HG02588 (cell line): ENCODE measurements around the gene ATP5MC2.
"Not testable (repeated sequence)": the region's sequence is repeated elsewhere in the genome, so short reads cannot be mapped to it uniquely, and the experiment has no call there.

Source experiments
- ATAC-seq: cut with Tn5 transposase; IDR thresholded peaks from one replicate; pipeline ENCODE4 v1.9.1; 2021; ENCODE audit warnings: mild to moderate bottlenecking, moderate library complexity; ENCODE audit not compliant: unreplicated experiment

Gene ATP5MC2

DNA sequence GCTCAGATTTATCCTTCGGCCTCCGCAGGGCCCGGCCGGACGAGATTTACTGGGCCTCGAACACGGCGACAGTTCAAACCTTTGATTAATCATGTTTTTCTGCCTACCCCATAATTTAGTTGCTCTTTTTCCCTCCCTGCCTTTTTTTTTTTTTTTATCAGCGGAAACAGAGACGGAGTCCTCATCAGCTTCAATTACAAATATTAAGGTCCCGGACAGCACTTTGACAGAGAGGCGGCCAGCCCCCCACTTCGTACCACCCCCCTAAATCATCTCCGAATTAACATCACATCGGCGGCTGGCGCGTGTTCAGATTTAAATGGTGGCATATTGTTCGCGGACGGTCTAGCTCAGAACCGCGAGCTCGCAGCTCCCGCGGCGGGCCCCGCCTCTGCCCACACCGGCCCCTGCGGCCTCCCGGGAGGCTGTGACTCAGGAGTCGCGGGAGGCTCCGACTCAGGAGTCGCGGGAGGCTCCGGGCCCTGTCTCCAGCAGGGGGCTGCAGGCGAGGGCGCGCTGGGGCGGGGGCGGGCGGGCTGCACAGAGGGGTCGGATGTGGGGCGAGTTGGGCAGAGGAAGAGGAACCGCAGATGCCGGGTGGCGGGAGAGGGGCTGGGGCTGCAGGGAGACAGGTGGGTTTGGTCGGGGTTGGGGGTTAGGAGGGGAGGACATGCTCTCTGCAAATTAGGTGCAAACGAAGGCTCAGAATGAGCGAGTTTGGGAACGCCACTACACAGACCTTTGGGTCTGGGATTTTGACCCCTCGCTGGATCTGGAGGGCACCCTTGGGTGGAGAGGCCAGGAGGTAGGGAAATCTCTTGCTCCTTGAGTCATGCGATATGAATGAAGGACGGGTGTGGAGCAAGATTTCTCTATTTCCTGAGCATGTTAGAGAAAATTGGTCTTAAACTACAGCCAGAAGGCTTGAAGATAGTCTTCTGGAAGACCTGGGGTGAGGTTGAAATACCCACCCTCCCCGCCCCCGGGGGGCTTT lies 19.6 kb upstream of the ATP5MC2 start:
- no peak for ATAC-seq

DNA sequence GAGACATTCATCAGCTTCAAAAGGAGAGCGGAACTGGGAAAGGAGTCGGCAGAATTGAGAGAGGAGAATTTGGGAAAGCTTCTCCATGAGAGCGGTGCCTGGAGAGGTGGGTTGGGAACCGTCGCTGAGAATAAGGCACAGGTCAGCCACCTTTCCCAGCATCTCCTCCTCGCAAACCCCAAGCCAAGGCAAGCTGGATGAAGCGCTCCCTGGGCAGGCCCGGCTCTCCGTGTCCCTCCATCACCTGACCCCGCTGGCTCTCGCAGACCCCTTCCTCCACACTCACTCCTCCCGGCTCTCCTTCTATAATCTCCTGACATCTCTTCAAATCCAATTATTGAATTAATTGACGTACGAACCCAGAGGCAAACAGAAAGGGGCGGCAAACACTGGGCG lies 18.9 kb upstream of the ATP5MC2 start:
- no peak for ATAC-seq

DNA sequence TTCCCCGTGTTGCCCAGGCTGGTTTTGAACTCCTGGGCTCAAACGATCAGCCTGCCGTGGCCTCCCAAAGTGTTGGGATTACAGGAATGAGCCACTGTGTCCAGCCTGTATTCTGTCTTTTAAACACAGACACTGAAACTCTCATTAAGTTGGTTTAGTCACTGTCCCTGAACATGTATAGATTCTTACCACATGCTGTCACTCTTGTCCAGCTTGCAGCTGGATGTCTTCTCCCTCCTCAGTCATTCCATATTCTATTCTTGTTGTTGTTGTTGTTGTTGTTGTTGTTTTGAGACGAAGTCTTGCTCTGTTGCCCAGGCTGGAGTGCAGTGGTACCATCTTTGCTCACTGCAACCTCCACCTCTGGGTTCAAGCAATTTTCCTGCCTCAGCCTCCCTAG lies 12.3 kb upstream of the ATP5MC2 start:
- ATAC-seq, result no peak

- ATAC-seq, result no peak
Observed at GRCh38 chr12:53686436-53686835, 10.6 kb upstream of the ATP5MC2 start.

DNA sequence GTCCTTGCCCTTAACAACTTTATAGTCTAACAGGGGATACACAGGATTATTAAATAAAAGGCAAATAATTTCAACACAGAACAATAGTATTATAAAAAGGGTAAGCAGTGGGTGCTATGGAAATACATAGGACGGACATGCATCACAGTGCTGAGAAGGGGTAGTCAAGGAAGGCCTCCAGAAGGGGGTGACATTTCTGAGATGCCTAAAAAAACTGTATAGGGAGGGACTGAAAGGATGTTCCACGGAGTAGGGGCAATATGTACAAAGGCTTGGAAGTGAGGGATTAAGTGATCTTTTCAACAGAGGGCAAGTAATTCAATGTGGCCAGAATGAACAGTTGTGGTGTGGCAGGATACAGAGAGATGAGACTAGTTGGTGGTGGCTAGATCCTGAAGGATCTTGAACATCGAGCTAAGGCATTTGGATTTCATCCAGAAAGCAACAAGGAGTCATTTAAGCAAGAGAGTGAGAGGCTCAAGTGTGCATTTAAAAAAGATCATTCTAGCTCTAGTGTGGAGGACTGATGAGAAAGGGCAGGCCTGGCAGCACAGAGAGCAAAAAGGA lies 8.9 kb upstream of the ATP5MC2 start:
- ATAC-seq, result no peak

GRCh38 chr12:53683983-53684382 lies 8.1 kb upstream of the ATP5MC2 start:
- no peak for ATAC-seq

GRCh38 chr12:53683494-53683893 lies 7.6 kb upstream of the ATP5MC2 start:
- no peak for ATAC-seq

DNA sequence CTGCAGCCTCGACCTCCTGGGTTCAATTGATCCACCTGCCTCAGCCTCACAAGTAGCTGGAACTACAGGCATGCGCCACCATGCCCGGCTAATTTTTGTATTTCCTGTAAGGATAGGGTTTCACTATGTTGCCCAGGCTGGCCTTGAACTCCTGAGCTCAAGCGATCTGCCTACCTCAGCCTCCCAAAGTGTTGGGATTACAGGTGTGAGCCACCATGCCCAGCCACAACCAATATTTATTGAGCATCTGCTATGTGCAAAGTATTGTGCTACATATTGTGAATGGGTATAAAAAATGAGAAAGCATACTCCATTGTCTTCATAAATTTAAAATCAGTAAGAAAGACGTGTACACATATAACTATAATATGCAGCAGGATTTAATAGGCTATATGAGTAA lies 4.2 kb upstream of the ATP5MC2 start:
- ATAC-seq, result not testable (repeated sequence)

DNA sequence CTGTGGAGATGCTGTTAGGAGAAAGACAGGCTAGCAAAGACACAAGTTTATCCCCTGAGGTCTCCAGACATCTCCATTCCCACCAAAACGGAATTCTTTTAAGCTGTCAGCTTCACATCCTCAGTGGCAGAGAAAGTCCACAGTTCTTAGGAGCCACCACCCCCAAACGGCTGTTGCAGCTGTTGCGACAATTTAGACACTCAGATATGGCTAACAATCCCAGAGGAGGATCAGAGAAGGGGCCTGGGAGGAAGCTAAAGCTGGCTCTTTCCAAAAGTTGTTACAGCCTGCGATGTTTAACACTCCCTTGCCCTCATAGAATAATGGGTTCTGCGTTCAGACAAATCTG lies 1.9 kb upstream of the ATP5MC2 start:
- ATAC-seq, result no peak

DNA sequence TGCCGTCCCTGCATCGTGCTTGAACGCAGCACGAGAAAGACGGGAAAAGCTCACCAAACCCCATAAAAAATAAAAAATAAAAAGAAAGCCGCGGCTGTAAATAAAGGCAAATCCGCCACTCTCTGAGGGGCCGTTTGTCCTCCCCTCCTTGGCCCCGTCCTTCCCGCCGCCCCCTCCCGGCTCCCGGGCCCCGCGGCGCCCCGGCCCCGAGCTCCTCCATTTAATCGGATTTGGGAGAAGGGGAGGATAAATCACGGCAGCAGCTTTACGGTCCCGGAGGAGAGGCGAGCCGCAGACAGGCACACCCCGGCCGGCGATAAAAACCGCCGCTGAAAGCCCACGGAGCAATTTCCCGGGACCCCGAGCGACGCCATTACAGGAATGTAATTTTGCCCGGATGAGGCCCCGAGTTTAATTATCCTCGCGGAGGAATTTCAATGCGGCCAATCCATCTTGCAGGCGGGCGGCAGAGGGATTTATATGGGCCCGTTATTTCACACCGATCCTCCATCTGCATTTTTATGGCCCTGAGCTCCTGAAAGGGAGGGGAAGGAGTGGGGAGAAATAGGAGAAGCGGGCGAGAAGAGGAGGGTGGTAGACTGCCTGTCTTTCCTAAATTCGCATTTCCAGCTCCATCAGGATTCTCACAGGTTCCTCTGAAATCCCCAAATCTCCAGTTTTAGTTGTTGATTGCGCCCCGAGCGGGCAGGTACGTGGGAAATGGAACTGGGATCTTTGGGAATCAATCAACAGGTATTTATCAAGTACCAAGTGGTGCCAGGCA lies 1.3 kb upstream of the ATP5MC2 start:
- no peak for ATAC-seq

GRCh38 chr12:53676656-53677015 lies 753 bp upstream of the ATP5MC2 start:
- peak; percentile 4 for ATAC-seq

- ATAC-seq, result no peak
Observed at GRCh38 chr12:53674977-53675700, 744 bp downstream of the ATP5MC2 start.

DNA sequence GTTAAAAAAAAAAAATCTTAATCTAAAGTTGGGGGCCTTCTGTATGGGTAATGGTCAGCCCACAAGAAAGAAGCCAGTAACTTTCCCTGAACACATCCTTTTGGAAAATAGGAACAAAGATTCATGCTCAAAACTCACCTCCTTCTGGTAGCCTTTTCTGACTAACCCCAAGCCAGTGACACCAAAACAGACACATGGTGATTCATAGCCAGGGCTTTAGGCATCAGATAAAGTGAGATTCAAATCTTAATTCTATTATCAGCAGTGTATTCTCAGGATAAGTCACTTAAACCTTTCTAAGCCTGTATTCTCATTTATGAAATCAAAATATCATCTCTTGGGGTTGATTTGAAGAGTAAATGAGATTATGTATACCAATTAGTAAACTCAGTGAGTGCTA lies 4.9 kb downstream of the ATP5MC2 start:
- ATAC-seq, result no peak

GRCh38 chr12:53670308-53670707 lies 5.6 kb downstream of the ATP5MC2 start:
- ATAC-seq, result no peak

GRCh38 chr12:53667080-53667479 lies 8.8 kb downstream of the ATP5MC2 start:
- ATAC-seq, result no peak

DNA sequence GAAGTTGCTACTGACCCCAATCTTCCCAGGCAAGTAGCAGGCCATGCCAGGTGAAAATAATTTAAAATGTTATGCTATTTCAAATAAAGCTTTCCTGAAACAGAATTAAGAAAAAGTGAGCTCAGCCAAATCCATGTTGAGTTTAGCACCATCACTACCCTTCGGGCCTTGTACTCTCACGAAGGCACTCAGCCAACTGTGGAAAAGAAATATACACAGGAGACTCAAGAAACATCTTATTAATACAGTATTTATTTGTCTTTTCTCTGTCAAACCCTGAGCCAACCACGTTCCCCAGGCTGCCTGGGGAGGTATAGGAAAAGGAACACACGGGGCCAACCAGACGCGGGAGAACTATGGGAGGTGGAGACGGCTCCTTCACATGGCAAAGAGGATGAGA lies 10.9 kb downstream of the ATP5MC2 start:
- ATAC-seq, result no peak

- ATAC-seq, result no peak
Observed at GRCh38 chr12:53664191-53664590, 11.7 kb downstream of the ATP5MC2 start.

DNA sequence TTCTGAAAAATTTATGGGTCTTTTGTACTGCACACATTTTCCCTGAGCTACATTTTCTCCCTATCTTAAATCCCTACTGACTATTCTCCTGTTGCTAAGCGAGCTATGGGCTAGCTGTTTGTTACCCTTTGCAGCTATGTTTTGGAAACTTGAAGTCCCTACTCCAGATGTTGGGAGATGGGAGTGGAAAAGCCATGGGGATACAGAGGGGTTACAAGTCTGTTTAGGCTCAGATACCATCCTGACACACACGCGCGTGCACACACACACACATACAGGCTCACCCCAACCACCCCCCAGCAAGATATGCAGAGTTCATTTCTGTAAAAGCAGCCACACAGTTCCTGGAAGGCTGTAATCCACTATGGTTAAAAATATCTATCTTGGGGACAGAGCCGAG lies 15.8 kb downstream of the ATP5MC2 start:
- no peak for ATAC-seq

DNA sequence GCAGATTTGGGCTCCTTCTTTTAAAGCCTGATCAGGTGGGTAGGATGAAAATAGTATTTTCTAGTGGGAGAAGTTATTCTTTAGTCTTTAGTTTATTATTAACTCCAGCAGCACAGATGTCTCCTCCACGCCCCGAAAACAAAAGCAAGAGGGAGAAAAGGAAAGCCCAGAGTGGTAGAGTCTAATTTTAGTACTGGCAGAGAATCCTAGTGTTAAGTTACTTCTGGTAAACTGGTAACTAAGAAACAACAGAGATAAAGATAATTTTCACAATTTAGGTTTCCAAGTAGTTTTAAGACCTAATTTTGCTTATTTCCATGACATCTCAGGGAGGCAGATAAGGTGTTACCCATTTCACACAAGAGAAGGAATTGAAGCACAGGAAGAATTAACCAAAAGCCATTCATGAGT lies 16.3 kb downstream of the ATP5MC2 start:
- ATAC-seq, result no peak

DNA sequence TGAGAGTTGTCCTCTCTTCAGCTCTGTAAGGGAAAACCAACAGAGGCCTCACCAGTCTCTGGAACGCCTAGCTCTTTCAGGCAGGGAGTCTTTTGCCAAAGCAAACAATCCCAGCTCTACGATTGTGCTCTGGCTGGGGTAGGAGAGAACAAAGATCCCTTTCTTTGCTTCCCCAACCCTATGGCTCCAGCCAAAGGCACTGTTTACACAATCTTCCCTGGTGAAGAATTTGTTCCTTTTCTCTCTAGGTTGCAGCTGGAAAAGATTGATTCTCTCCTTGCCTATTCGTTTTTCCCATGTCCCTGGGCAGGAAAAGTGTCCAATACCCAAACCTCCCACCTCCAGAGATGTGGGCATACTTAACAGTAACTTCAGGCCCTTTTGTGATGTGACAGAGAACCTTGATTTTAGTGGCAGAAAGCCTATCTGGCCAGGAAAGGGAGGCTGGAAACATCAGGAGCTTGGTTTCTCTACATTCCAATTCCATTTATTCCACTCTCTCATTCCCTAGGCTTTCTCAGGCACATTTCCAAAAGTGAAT lies 16.8 kb downstream of the ATP5MC2 start:
- ATAC-seq, result no peak

DNA sequence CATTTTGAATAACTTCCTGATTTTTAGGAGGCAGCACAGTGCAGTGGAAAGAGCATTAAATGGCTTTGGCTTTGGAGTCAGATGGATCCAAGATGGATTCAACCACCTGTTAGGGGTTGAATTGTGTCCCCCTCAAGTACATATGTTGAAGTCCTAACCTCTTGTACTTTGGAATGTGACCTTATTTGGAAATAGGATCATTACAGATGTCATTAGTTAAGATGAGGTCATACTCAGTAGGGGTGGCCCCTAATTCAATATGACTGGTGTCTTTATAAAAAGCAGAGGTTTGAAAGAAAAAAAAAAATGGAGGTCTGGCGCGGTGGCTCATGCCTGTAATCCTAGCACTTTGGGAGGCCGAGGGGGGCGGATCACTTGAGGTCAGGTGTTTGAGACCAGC lies 18.8 kb downstream of the ATP5MC2 start:
- no peak for ATAC-seq
